ENCODE measurements around the gene NAV2.

- TF ChIP-seq CTCF (conservative IDR thresholded peaks at IDR 0.05 in 1 of 2, IDR thresholded peaks at IDR 0.05 in 1 of 2; ENCODE audit: low read depth in 1 of 2, low read length in 2 of 2): no peak
- TF ChIP-seq EZH2 (IDR thresholded peaks at IDR 0.05; ENCODE audit: low read length, missing control alignments): no peak
Measured at GRCh38 chr11:19980957-19981669, 268.5 kb downstream of the NAV2 start.
